Stimulated activated naive CD8-positive, alpha-beta T cell treated with anti-CD3 and anti-CD28 coated beads, Interleukin-15, Interleukin-2, amounts not matched to agents 100 ng/mL and 50 ng/mL, for 24 hours (primary cell): Measurements from ENCODE around the gene PRKCZ.

Source experiments
- H3K27ac Mint-ChIP-seq: one replicate; pipeline ENCODE4 v1.8.0; 2021; ENCODE audit warnings: mild to moderate bottlenecking, mixed read lengths
- H3K27me3 Mint-ChIP-seq: one replicate; pipeline ENCODE4 v1.8.0; 2021; ENCODE audit warnings: mixed read lengths
- H3K36me3 Mint-ChIP-seq: one replicate; pipeline ENCODE4 v1.8.0; 2021; ENCODE audit warnings: low read depth, mixed read lengths
- H3K4me1 Mint-ChIP-seq: one replicate; pipeline ENCODE4 v1.8.0; 2021; ENCODE audit warnings: low read depth, mixed read lengths
- H3K4me3 Mint-ChIP-seq: one replicate; pipeline ENCODE4 v1.8.0; 2021; ENCODE audit warnings: mild to moderate bottlenecking, mixed read lengths
- H3K9me3 Mint-ChIP-seq: one replicate; pipeline ENCODE4 v1.8.0; 2021; ENCODE audit warnings: mixed read lengths

PRKCZ gene

GRCh38 chr1:2059290-2059953, 9.2 kb downstream of the PRKCZ start:
- no peaks in the 10 kb centered on the region for H3K27me3 Mint-ChIP-seq
- H3K4me3 Mint-ChIP-seq = no peak overlapping the region
- peaks cover 18% of the 10 kb centered on the region for H3K36me3 Mint-ChIP-seq
- H3K4me1 Mint-ChIP-seq = no peaks in the 10 kb centered on the region
- no peak overlapping the region for H3K27ac Mint-ChIP-seq
- H3K9me3 Mint-ChIP-seq = no peaks in the 10 kb centered on the region

GRCh38 chr1:2060072-2060471, 9.9 kb downstream of the PRKCZ start:
- Mint-ChIP-seq H3K9me3 (no peaks in the 10 kb centered on the region), H3K27me3 (no peaks in the 10 kb centered on the region), H3K4me1 (no peaks in the 10 kb centered on the region), H3K4me3 (no peak overlapping the region), H3K36me3 (peaks cover 24% of the 10 kb centered on the region), H3K27ac (no peak overlapping the region)

GRCh38 chr1:2060535-2060934, 10.3 kb downstream of the PRKCZ start:
- Mint-ChIP-seq H3K9me3 (no peaks in the 10 kb centered on the region), H3K4me1 (no peaks in the 10 kb centered on the region), H3K4me3 (no peak overlapping the region), H3K27ac (no peak overlapping the region), H3K36me3 (peaks cover 27% of the 10 kb centered on the region), H3K27me3 (no peaks in the 10 kb centered on the region)

GRCh38 chr1:2061065-2061778, 11.0 kb downstream of the PRKCZ start:
- Mint-ChIP-seq H3K27ac (no peak overlapping the region), H3K4me1 (no peaks in the 10 kb centered on the region), H3K4me3 (no peak overlapping the region), H3K9me3 (no peaks in the 10 kb centered on the region), H3K27me3 (no peaks in the 10 kb centered on the region), H3K36me3 (peaks cover 34% of the 10 kb centered on the region)

- H3K27ac Mint-ChIP-seq = no peak overlapping the region
- H3K4me3 Mint-ChIP-seq = no peak overlapping the region
- no peaks in the 10 kb centered on the region for H3K9me3 Mint-ChIP-seq
- no peaks in the 10 kb centered on the region for H3K27me3 Mint-ChIP-seq
- H3K36me3 Mint-ChIP-seq = peaks cover 44% of the 10 kb centered on the region
- no peaks in the 10 kb centered on the region for H3K4me1 Mint-ChIP-seq
Measured at GRCh38 chr1:2065699-2066098, 15.5 kb downstream of the PRKCZ start.

DNA sequence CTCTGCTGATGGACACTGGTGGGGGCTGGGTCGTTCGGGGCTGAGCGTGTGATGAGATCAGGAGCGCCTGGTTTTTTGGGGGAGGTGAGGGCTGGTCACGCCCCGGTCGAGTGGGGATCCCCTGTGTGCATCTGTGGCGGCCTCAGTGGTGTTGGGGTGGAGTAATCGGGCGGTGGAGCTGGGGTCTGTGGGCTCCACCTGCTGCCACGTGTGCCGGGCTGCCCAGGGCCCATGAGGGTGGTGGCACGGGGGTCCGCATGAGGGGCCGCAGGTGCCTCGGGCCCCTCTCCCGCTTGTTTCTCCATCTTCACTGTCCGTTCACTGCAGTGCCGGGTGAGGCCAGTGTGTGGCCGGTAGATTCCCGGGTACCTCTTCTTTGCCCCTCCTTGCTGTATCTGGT, 17.2 kb downstream of the PRKCZ start:
- H3K4me1 Mint-ChIP-seq = peaks cover 6% of the 10 kb centered on the region
- no peaks in the 10 kb centered on the region for H3K27me3 Mint-ChIP-seq
- no peak overlapping the region for H3K27ac Mint-ChIP-seq
- peaks cover 40% of the 10 kb centered on the region for H3K36me3 Mint-ChIP-seq
- no peaks in the 10 kb centered on the region for H3K9me3 Mint-ChIP-seq
- H3K4me3 Mint-ChIP-seq = no peak overlapping the region

DNA sequence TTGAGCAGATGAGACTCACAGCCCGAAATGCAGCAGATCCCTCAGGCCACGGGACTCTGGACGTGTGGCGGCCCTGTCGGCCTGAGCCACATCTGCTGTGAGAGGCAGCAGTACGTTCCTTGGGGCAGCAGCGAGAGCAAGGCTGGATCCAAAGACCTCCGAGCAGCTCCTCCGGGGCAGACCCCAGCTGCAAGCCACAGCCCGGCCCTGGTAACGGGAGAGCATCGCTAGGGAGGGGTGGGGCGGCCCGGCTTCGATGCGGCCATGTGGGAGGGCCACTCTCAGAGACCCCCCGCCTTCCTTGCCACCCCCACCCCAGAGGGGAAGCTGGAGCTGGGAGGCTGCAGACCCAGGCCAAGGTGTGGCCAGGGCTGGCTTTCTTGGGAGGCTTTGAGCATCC, 17.8 kb downstream of the PRKCZ start:
- H3K36me3 Mint-ChIP-seq = peaks cover 34% of the 10 kb centered on the region
- H3K9me3 Mint-ChIP-seq = no peaks in the 10 kb centered on the region
- no peak overlapping the region for H3K4me3 Mint-ChIP-seq
- H3K27me3 Mint-ChIP-seq = no peaks in the 10 kb centered on the region
- H3K4me1 Mint-ChIP-seq = peaks cover 9% of the 10 kb centered on the region
- H3K27ac Mint-ChIP-seq = no peak overlapping the region

GRCh38 chr1:2068951-2069350, 18.7 kb downstream of the PRKCZ start:
- Mint-ChIP-seq H3K36me3 (peaks cover 30% of the 10 kb centered on the region), H3K27me3 (no peaks in the 10 kb centered on the region), H3K27ac (no peak overlapping the region), H3K4me3 (no peak overlapping the region), H3K9me3 (no peaks in the 10 kb centered on the region), H3K4me1 (peaks cover 9% of the 10 kb centered on the region)

- Mint-ChIP-seq H3K36me3 (peaks cover 21% of the 10 kb centered on the region), H3K4me3 (no peak overlapping the region), H3K9me3 (no peaks in the 10 kb centered on the region), H3K4me1 (peaks cover 9% of the 10 kb centered on the region), H3K27ac (no peak overlapping the region), H3K27me3 (no peaks in the 10 kb centered on the region)
Measured at GRCh38 chr1:2070016-2070415, 19.8 kb downstream of the PRKCZ start.

GRCh38 chr1:2070800-2071530, 20.8 kb downstream of the PRKCZ start:
- no peak overlapping the region for H3K4me3 Mint-ChIP-seq
- H3K36me3 Mint-ChIP-seq = peaks cover 13% of the 10 kb centered on the region
- H3K27me3 Mint-ChIP-seq = no peaks in the 10 kb centered on the region
- H3K4me1 Mint-ChIP-seq = peaks cover 9% of the 10 kb centered on the region
- H3K9me3 Mint-ChIP-seq = no peaks in the 10 kb centered on the region
- no peak overlapping the region for H3K27ac Mint-ChIP-seq

GRCh38 chr1:2072109-2072806, 22.0 kb downstream of the PRKCZ start:
- peaks cover 6% of the 10 kb centered on the region for H3K36me3 Mint-ChIP-seq
- peaks cover 9% of the 10 kb centered on the region for H3K4me1 Mint-ChIP-seq
- H3K27me3 Mint-ChIP-seq = no peaks in the 10 kb centered on the region
- peaks cover 5% of the 10 kb centered on the region for H3K9me3 Mint-ChIP-seq
- H3K4me3 Mint-ChIP-seq = no peak overlapping the region
- no peak overlapping the region for H3K27ac Mint-ChIP-seq

- Mint-ChIP-seq H3K9me3 (peaks cover 11% of the 10 kb centered on the region), H3K4me3 (no peak overlapping the region), H3K27me3 (no peaks in the 10 kb centered on the region), H3K27ac (no peak overlapping the region), H3K4me1 (peaks cover 9% of the 10 kb centered on the region), H3K36me3 (peaks cover 13% of the 10 kb centered on the region)
Measured at GRCh38 chr1:2072891-2073290, 22.7 kb downstream of the PRKCZ start.

GRCh38 chr1:2073382-2074230, 23.4 kb downstream of the PRKCZ start:
- no peaks in the 10 kb centered on the region for H3K27me3 Mint-ChIP-seq
- H3K36me3 Mint-ChIP-seq = peaks cover 20% of the 10 kb centered on the region
- H3K4me3 Mint-ChIP-seq = no peak overlapping the region
- no peak overlapping the region for H3K27ac Mint-ChIP-seq
- H3K4me1 Mint-ChIP-seq = peaks cover 9% of the 10 kb centered on the region
- H3K9me3 Mint-ChIP-seq = peaks cover 18% of the 10 kb centered on the region

GRCh38 chr1:2074396-2074795, 24.2 kb downstream of the PRKCZ start:
- H3K36me3 Mint-ChIP-seq = peaks cover 21% of the 10 kb centered on the region
- H3K9me3 Mint-ChIP-seq = peaks cover 19% of the 10 kb centered on the region
- no peaks in the 10 kb centered on the region for H3K27me3 Mint-ChIP-seq
- no peak overlapping the region for H3K4me3 Mint-ChIP-seq
- peaks cover 9% of the 10 kb centered on the region for H3K4me1 Mint-ChIP-seq
- H3K27ac Mint-ChIP-seq = no peak overlapping the region
